ENCODE data around the gene IFT74. TPM values are rescaled to one million over a fixed set of nuclear protein-coding genes. Genes with fewer than 3 reads are reported as not detected.
A peak's percentile ranks its signal among the peaks of the same experiment; 100 is the strongest.

IFT74 gene
- total and polyA plus RNA-seq, 2 of the 13 experiments (the other 11 are each of a cell fraction or from before 2014, with no cell fraction given): 4.2 to 12.3 TPM

DNA sequence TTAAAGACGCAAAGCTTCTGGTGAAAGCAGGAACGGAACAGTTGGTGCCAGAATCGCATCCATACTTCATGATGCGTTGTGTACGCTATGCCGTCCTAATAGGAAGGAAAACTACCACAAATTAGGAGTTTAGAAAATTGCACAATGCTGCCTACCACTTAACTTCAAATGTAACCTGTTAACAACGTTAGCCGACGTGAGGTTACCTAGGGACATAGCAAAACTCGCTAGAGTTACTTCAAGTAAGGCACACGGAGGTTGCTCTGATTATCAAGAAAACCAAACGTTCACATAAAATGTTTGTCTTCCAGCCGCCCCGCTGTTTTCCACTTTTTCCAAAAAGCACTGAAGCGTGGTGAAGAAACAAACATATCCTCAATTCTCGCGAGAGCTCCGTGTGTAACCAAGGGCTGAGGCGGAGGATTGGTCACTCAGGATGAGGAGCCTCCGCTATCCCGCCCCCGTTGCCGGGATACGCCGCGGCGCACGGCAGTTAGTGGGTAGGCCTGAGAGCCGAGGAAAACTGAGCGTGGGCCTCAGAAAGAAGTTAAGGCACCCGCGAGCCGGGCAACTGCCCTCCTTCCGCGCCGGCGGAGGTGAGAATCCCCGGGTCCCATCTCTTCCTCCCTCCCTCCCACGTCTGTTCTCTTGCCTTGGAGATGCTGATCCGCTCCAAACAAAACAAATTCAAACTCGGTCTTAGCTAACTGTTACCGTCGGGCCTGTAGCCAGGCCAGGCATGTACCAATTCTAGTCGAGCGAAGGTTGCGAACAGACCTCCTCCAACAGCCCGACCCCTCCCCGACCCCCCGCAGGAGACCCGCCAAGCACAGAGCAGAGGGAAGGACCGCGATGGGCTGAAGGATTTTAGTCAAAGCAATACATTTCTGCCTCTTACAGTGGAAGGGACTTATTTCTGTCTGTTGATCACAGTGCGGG is at the start of gene IFT74 (continued):
- TF ChIP-seq MYNN (CRISPR knock-in tag; IDR thresholded peaks at IDR 0.05; ENCODE audit: low read depth): no peak
- TF ChIP-seq ARNT (IDR thresholded peaks at IDR 0.05): no peak
- TF ChIP-seq ZNF878 (CRISPR knock-in tag; IDR thresholded peaks at IDR 0.05): no peak
- TF ChIP-seq NPAS2 (CRISPR knock-in tag; IDR thresholded peaks at IDR 0.05; ENCODE audit: borderline replicate concordance): no peak
- TF ChIP-seq RXRA (CRISPR knock-in tag; IDR thresholded peaks at IDR 0.05): no peak
- TF ChIP-seq ZNF20 (CRISPR knock-in tag; IDR thresholded peaks at IDR 0.05): no peak
- TF ChIP-seq ZNF564 (CRISPR knock-in tag; IDR thresholded peaks at IDR 0.05): no peak
- TF ChIP-seq POLR2G (IDR thresholded peaks at IDR 0.05; ENCODE audit: low read depth, low read length): peak; percentile 85
- TF ChIP-seq CBFB (CRISPR knock-in tag; IDR thresholded peaks at IDR 0.05): no peak
- no peak for TF ChIP-seq KDM6A (CRISPR knock-in tag; IDR thresholded peaks at IDR 0.05; ENCODE audit: low read depth)
- TF ChIP-seq TOE1 (CRISPR knock-in tag; IDR thresholded peaks at IDR 0.05): no peak
- no peak for TF ChIP-seq NFIC (IDR thresholded peaks at IDR 0.05; ENCODE audit: low read length)
- TF ChIP-seq, protein P1, sequence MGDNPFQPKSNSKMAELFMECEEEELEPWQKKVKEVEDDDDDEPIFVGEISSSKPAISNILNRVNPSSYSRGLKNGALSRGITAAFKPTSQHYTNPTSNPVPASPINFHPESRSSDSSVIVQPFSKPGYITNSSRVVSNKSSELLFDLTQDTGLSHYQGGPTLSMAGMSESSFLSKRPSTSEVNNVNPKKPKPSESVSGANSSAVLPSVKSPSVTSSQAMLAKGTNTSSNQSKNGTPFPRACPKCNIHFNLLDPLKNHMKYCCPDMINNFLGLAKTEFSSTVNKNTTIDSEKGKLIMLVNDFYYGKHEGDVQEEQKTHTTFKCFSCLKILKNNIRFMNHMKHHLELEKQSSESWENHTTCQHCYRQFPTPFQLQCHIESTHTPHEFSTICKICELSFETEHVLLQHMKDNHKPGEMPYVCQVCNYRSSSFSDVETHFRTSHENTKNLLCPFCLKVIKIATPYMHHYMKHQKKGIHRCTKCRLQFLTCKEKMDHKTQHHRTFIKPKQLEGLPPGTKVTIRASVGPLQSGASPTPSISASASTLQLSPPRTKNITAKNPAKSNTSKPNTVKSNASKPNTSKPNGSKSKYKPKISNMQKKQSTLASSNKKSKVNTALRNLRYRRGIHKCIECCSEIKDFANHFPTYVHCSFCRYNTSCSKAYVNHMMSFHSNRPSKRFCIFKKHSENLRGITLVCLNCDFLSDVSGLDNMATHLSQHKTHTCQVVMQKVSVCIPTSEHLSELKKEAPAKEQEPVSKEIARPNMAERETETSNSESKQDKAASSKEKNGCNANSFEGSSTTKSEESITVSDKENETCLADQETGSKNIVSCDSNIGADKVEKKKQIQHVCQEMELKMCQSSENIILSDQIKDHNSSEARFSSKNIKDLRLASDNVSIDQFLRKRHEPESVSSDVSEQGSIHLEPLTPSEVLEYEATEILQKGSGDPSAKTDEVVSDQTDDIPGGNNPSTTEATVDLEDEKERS (CRISPR knock-in tag; IDR thresholded peaks at IDR 0.05): peak; percentile 43; the same call in 1 of the 2 replicates
- TF ChIP-seq, protein P2, sequence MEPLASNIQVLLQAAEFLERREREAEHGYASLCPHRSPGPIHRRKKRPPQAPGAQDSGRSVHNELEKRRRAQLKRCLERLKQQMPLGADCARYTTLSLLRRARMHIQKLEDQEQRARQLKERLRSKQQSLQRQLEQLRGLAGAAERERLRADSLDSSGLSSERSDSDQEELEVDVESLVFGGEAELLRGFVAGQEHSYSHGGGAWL (CRISPR knock-in tag; IDR thresholded peaks at IDR 0.05): no peak
- no peak for TF ChIP-seq FLYWCH1 (CRISPR knock-in tag; IDR thresholded peaks at IDR 0.05)
- no peak for TF ChIP-seq SUZ12 (IDR thresholded peaks at IDR 0.05; ENCODE audit: low read depth, low read length)
- peak; percentile 92 for TF ChIP-seq ZMYM4 (CRISPR knock-in tag; IDR thresholded peaks at IDR 0.05)
- no peak for TF ChIP-seq RAD21 (CRISPR knock-in tag; IDR thresholded peaks at IDR 0.05)
- TF ChIP-seq SALL2 (CRISPR knock-in tag; IDR thresholded peaks at IDR 0.05): no peak
- no peak for TF ChIP-seq SP5 (CRISPR knock-in tag; IDR thresholded peaks at IDR 0.05; ENCODE audit: borderline replicate concordance, low read depth)
- TF ChIP-seq ZNF7 (CRISPR knock-in tag; IDR thresholded peaks at IDR 0.05): no peak
- no peak for TF ChIP-seq KAT7 (CRISPR knock-in tag; IDR thresholded peaks at IDR 0.05; ENCODE audit: borderline replicate concordance)
- no peak; the same call in 1 of the 2 replicates for TF ChIP-seq ZNF768 (CRISPR knock-in tag; IDR thresholded peaks at IDR 0.05)
- TF ChIP-seq, protein P3, sequence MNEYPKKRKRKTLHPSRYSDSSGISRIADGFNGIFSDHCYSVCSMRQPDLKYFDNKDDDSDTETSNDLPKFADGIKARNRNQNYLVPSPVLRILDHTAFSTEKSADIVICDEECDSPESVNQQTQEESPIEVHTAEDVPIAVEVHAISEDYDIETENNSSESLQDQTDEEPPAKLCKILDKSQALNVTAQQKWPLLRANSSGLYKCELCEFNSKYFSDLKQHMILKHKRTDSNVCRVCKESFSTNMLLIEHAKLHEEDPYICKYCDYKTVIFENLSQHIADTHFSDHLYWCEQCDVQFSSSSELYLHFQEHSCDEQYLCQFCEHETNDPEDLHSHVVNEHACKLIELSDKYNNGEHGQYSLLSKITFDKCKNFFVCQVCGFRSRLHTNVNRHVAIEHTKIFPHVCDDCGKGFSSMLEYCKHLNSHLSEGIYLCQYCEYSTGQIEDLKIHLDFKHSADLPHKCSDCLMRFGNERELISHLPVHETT (CRISPR knock-in tag; conservative IDR thresholded peaks at IDR 0.05): no peak
- TF ChIP-seq JDP2 (CRISPR knock-in tag; IDR thresholded peaks at IDR 0.05; ENCODE audit: borderline replicate concordance): no peak
- TF ChIP-seq NR2C2 (CRISPR knock-in tag; IDR thresholded peaks at IDR 0.05; ENCODE audit: borderline replicate concordance): no peak
- TF ChIP-seq KDM5B (CRISPR knock-in tag; IDR thresholded peaks at IDR 0.05; ENCODE audit: borderline replicate concordance): no peak; the same call in 1 of the 2 replicates
- no peak for TF ChIP-seq KLF13 (CRISPR knock-in tag; IDR thresholded peaks at IDR 0.05)
- no peak for TF ChIP-seq ZNF446 (CRISPR knock-in tag; IDR thresholded peaks at IDR 0.05)

All from HepG2 (cell line).